IPS-15b (cell line): Measurements from ENCODE around the gene MAPK1.
"Not testable (repeated sequence)": the region's sequence is repeated elsewhere in the genome, so short reads cannot be mapped to it uniquely, and the experiment has no call there.

ENCODE experiments used
- H3K27me3 ChIP-seq: one replicate; pipeline ENCODE4 v1.6.1; 2013; ENCODE audit warnings: low read length; ENCODE audit not compliant: control insufficient read depth, insufficient read depth
- H3K36me3 ChIP-seq: one replicate; pipeline ENCODE4 v1.6.1; 2013; ENCODE audit warnings: low read length; ENCODE audit not compliant: control insufficient read depth, insufficient read depth
- H3K4me1 ChIP-seq: one replicate; pipeline ENCODE4 v1.6.1; 2013; ENCODE audit warnings: mild to moderate bottlenecking, low read length; ENCODE audit not compliant: control insufficient read depth, insufficient read depth
- H3K4me3 ChIP-seq: one replicate; pipeline ENCODE4 v1.5.1; 2013; ENCODE audit warnings: low read depth, low read length
- H3K9ac ChIP-seq: one replicate; pipeline ENCODE4 v1.6.1; 2013; ENCODE audit warnings: low read depth, mild to moderate bottlenecking, low read length
- H3K9me3 ChIP-seq: one replicate; pipeline ENCODE4 v1.6.1; 2013; ENCODE audit warnings: mild to moderate bottlenecking, low read length; ENCODE audit not compliant: control insufficient read depth, insufficient read depth

Gene MAPK1

GRCh38 chr22:21753374-21754111 lies 113.9 kb downstream of the MAPK1 start:
- no peaks in the 10 kb centered on the region for H3K4me1 ChIP-seq
- no peak overlapping the region for H3K9ac ChIP-seq
- no peaks in the 10 kb centered on the region for H3K9me3 ChIP-seq

GRCh38 chr22:21752276-21752675 lies 115.2 kb downstream of the MAPK1 start:
- H3K4me1 ChIP-seq: no peaks in the 10 kb centered on the region
- H3K36me3 ChIP-seq: no peaks in the 10 kb centered on the region
- H3K4me3 ChIP-seq: no peak overlapping the region
- H3K27me3 ChIP-seq: no peaks in the 10 kb centered on the region
- H3K9me3 ChIP-seq: no peaks in the 10 kb centered on the region
- H3K9ac ChIP-seq: no peak overlapping the region

More at GRCh38 chr22:21753374-21754111, 113.9 kb downstream of the MAPK1 start:
- H3K27me3 ChIP-seq: no peaks in the 10 kb centered on the region
- no peak overlapping the region for H3K4me3 ChIP-seq
- H3K36me3 ChIP-seq: no peaks in the 10 kb centered on the region

GRCh38 chr22:21745948-21746347 lies 121.5 kb downstream of the MAPK1 start:
- Histone ChIP-seq H3K36me3 (no peaks in the 10 kb centered on the region), H3K9me3 (no peaks in the 10 kb centered on the region), H3K4me1 (no peaks in the 10 kb centered on the region), H3K27me3 (no peaks in the 10 kb centered on the region), H3K9ac (no peak overlapping the region), H3K4me3 (no peak overlapping the region)

- H3K36me3 ChIP-seq, H3K27me3 ChIP-seq, H3K4me1 ChIP-seq, H3K4me3 ChIP-seq, H3K9me3 ChIP-seq, H3K9ac ChIP-seq: not testable (repeated sequence)
These were observed 122.5 kb downstream of the MAPK1 start for GRCh38 chr22:21744917-21745316.

GRCh38 chr22:21741790-21742189 lies 125.7 kb downstream of the MAPK1 start:
- H3K4me1 ChIP-seq: peaks cover 6% of the 10 kb centered on the region
- no peak overlapping the region for H3K9ac ChIP-seq
- H3K4me3 ChIP-seq: no peak overlapping the region
- no peaks in the 10 kb centered on the region for H3K36me3 ChIP-seq
- peaks cover 11% of the 10 kb centered on the region for H3K27me3 ChIP-seq
- no peaks in the 10 kb centered on the region for H3K9me3 ChIP-seq

- peaks cover 6% of the 10 kb centered on the region for H3K4me1 ChIP-seq
- no peaks in the 10 kb centered on the region for H3K36me3 ChIP-seq
- H3K27me3 ChIP-seq: peaks cover 12% of the 10 kb centered on the region
- H3K4me3 ChIP-seq: no peak overlapping the region
- H3K9ac ChIP-seq: no peak overlapping the region
- no peaks in the 10 kb centered on the region for H3K9me3 ChIP-seq
These were observed 126.4 kb downstream of the MAPK1 start for GRCh38 chr22:21741059-21741458.

- no peak overlapping the region for H3K4me3 ChIP-seq
- H3K4me1 ChIP-seq: peaks cover 6% of the 10 kb centered on the region
- H3K36me3 ChIP-seq: no peaks in the 10 kb centered on the region
- H3K27me3 ChIP-seq: peaks cover 12% of the 10 kb centered on the region
- H3K9me3 ChIP-seq: no peaks in the 10 kb centered on the region
- H3K9ac ChIP-seq: no peak overlapping the region
These were observed 127.5 kb downstream of the MAPK1 start for GRCh38 chr22:21739828-21740377.

- Histone ChIP-seq H3K9ac (no peak overlapping the region), H3K4me3 (no peak overlapping the region), H3K4me1 (peaks cover 6% of the 10 kb centered on the region)
These were observed 128.5 kb downstream of the MAPK1 start for GRCh38 chr22:21738966-21739365.

GRCh38 chr22:21738081-21738480 lies 129.4 kb downstream of the MAPK1 start:
- H3K27me3 ChIP-seq: peaks cover 17% of the 10 kb centered on the region
- H3K4me1 ChIP-seq: peaks cover 6% of the 10 kb centered on the region
- no peaks in the 10 kb centered on the region for H3K9me3 ChIP-seq
- no peaks in the 10 kb centered on the region for H3K36me3 ChIP-seq
- H3K4me3 ChIP-seq: no peak overlapping the region
- no peak overlapping the region for H3K9ac ChIP-seq

More at GRCh38 chr22:21738966-21739365, 128.5 kb downstream of the MAPK1 start:
- H3K36me3 ChIP-seq: no peaks in the 10 kb centered on the region
- H3K27me3 ChIP-seq: peaks cover 17% of the 10 kb centered on the region
- H3K9me3 ChIP-seq: no peaks in the 10 kb centered on the region

GRCh38 chr22:21736948-21737347 lies 130.5 kb downstream of the MAPK1 start:
- no peak overlapping the region for H3K4me3 ChIP-seq
- H3K36me3 ChIP-seq: no peaks in the 10 kb centered on the region
- H3K27me3 ChIP-seq: peaks cover 17% of the 10 kb centered on the region

GRCh38 chr22:21736084-21736642 lies 131.3 kb downstream of the MAPK1 start:
- Histone ChIP-seq H3K9me3 (no peaks in the 10 kb centered on the region), H3K4me3 (peak overlapping the region; percentile 65), H3K36me3 (no peaks in the 10 kb centered on the region), H3K9ac (no peak overlapping the region), H3K27me3 (peaks cover 17% of the 10 kb centered on the region), H3K4me1 (peaks cover 6% of the 10 kb centered on the region)

More at GRCh38 chr22:21736948-21737347, 130.5 kb downstream of the MAPK1 start:
- H3K9ac ChIP-seq: no peak overlapping the region
- H3K9me3 ChIP-seq: no peaks in the 10 kb centered on the region
- peaks cover 6% of the 10 kb centered on the region for H3K4me1 ChIP-seq
